Transverse colon (tissue), 4 donors: Measurements from ENCODE around the gene CACFD1.

ENCODE experiments used
- EP300 ChIP-seq: sonication (generic); formaldehyde crosslinking; IDR thresholded peaks from one replicate; pipeline ENCODE4 v1.6.1; 2017; ENCODE audit warnings: antibody characterized with exemption, low read depth
- POLR2A ChIP-seq: fragments of 450-650 bp; IDR thresholded peaks from one replicate; pipeline ENCODE4 v1.6.1; 2016; ENCODE audit warnings: antibody characterized with exemption, mild to moderate bottlenecking, moderate library complexity
- POLR2AphosphoS5 ChIP-seq, 3 donors: sonication (generic); formaldehyde crosslinking; IDR thresholded peaks; one replicate each; pipeline ENCODE4 v1.6.1; 2016; ENCODE audit warnings: antibody characterized with exemption in 3 of 3
- TF ChIP-seq, protein P1 (sequence below), 5 experiments: fragments of 200-600 bp in 3 of 5; fragments of 450-650 bp in 2 of 5; sonication (generic) in 3 of 5; IDR thresholded peaks; 1 replicate in 2 of 5; 2 replicates in 3 of 5; pipeline ENCODE4 v1.5.1; 2016 to 2017; ENCODE audit warnings: antibody characterized with exemption in 5 of 5, inconsistent platforms in 3 of 5, mild to moderate bottlenecking in 2 of 5, moderate library complexity in 1 of 5

DNA sequence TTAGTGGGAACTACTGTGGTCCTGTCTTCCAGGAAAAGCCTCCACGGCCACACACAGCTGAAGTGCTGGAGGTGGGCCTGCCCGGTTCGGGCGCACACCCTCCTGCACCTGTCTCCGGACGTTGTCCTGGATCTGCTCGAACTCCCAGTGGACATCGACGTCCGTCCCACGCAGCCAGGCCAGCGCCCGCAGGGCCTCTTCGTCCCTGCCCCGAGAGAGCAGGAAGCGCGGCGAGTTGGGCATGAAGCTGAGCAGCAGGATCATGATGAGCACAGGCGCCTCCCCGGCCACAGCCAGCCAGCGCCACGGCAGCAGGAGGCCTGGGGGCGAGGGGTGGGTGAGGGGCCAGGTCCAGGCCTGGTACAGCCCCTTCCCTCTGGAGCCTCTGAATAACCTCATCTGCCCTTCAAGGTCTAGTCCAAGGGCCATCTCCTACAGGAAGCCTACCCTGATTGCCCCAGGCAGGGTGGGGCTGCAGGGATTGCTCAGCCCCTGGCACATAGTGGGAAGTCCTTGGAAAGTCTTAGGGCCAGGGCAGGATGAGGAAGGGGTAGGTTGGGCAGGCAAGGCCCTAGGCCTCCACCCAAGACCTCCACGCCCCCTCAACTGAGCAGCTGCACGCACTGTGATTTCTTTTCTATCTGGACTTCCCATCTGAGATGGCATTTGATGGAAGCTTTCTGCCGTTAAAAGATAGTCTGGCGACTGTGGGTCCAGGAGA, 15.7 kb downstream of the CACFD1 start:
- TF ChIP-seq, protein P1, sequence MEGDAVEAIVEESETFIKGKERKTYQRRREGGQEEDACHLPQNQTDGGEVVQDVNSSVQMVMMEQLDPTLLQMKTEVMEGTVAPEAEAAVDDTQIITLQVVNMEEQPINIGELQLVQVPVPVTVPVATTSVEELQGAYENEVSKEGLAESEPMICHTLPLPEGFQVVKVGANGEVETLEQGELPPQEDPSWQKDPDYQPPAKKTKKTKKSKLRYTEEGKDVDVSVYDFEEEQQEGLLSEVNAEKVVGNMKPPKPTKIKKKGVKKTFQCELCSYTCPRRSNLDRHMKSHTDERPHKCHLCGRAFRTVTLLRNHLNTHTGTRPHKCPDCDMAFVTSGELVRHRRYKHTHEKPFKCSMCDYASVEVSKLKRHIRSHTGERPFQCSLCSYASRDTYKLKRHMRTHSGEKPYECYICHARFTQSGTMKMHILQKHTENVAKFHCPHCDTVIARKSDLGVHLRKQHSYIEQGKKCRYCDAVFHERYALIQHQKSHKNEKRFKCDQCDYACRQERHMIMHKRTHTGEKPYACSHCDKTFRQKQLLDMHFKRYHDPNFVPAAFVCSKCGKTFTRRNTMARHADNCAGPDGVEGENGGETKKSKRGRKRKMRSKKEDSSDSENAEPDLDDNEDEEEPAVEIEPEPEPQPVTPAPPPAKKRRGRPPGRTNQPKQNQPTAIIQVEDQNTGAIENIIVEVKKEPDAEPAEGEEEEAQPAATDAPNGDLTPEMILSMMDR (IDR thresholded peaks at IDR 0.05) = no peak
- TF ChIP-seq POLR2AphosphoS5 (IDR thresholded peaks at IDR 0.05) = no peak
- TF ChIP-seq EP300 = no peak
- no peak for TF ChIP-seq POLR2A
